ENCODE measurements around the gene CCN6.
A peak's percentile ranks its signal among the peaks of the same experiment; 100 is the strongest.
"Not testable (repeated sequence)": the region's sequence is repeated elsewhere in the genome, so short reads cannot be mapped to it uniquely, and the experiment has no call there.

Gene CCN6

GRCh38 chr6:112054555-112055190, 769 bp downstream of the CCN6 start:
- no peak for DNase-seq

DNA sequence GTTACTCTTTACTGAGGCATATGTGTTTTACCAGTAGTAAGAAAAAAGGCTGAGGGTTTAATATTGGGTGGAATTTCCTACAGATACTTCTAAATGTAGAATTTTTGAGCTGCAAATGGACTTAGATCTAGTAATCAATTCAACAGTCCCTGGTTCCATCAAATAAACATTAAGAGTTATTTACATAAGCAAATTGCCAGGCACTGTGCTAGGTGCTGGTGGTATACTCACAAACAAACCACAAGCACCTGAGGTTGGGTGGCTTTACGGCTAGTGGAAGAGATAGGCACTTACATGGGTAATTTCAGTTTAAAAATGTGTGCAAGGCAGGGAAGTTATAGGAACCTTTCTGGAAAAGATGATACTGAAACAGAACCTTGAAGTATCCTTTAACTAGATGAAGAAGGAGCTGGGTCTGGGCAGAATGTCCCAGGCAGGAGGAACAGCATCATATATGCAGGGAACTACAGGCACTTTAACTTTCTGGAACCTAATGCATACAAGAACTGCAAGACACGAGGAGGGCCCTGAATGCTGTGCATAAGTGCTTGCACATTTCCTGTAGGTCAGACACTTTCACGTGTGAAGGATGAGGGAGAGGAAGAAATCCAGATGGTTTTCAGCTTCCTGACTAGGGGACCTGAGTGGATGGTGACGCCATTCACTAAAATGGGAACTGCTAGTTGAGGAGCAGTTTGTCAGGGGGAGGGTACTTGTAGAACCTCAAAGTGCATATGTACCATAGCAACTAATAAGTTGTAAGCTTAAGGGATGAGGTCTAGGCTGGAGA, 4.5 kb downstream of the CCN6 start:
- no peak for DNase-seq

DNA sequence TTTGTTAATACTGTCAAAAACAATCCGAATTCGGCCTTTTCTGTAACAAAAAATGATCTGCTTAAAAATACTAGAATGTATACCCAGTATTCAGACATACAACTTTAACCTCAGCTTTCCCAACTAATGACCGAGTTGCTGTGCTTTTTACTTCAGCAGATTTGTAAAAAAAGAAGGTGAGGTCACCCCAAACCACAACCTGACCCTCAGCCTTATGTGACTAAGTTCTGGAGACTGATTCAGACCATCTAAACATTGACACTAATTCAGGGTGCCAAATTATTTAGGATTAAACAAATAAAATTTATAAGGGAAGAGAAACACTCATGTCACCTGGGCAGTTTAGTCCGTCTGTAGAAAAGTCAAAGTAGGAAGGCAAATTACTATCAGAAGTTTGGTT, 7.7 kb downstream of the CCN6 start:
- DNase-seq: no peak

GRCh38 chr6:112062966-112063365, 9.1 kb downstream of the CCN6 start:
- DNase-seq: no peak

DNA sequence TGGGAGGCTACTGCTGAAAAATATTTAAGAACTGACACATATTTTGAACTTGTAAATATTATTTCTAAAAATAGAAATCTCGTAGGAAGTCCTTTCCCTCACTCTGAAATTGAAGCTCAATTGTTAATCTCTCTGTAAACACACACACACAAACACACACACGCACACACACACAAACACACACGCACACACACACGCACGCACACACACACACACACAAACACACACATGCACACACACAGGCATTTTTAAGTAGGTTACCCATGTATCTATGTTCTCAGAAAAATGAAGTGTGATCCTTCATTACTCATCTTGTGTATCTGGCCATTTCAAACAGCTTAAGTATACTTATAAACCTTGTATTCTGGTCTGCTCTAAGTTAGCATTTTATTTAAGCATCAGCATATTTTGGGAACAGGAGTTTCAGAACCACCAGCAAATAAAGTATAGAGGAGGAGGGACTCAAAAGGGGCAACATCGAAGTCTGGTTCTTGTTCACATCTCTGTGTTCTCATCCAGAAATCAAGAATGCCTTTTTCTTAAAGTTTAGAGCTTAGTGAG, 11.6 kb downstream of the CCN6 start:
- DNase-seq: no peak

DNA sequence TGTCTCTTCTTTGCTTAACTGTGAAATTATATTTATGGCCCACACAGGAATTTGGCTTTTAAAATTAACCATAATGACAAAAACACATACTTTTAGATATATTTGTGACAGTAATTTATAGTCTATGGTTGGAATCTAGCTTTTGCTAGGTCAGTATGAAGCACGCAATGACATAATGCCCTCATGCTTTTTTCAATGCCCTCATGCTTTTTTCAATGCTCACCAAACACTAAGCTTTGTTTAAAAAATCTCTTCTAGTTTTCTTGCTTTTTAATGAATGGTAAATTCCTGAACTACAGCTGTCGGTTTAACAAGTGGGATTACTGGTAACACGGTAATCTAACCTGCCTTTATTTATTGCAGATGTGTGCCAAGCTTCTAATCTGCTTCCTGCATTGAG, 12.7 kb downstream of the CCN6 start:
- DNase-seq: no peak

DNA sequence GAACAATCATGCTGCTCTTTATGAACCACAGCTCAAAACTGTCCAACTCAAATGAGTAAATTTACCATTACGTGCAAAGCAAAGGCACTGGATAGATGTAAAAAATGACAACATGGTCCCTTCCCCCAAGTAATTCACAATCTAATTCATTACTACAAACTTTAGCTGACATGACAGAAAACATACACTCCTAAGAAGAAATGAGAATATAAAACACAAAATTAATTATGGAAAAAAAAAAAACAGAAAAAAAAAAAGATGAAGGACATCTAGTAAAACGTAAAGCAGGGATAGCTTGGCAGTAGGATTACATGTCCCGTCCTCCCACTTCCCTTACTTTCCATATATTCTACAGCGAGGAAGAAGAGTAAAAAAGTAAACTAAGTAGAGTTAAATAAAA, 27.7 kb downstream of the CCN6 start:
- DNase-seq: no peak

GRCh38 chr6:112085286-112086065, 31.6 kb downstream of the CCN6 start:
- DNase-seq: peak; percentile 66 to 77

DNA sequence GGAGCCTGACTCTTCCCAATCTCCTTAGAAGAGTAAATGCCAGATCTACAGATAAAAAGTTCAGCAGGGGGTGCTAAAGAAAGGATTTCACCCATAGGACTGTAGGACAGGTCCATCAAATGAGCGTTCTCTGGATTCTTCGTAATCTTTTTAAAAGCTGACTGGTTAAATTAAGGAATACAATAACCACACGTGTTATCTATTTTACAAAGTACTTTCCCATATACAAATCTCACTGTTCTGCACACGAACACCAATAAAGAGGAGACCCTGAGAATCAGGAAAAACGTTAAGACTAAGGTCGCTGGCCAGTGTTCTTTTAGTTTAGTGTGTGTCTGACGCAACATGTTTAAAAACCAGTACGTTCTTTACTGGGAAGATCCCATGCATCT, 32.8 kb downstream of the CCN6 start:
- DNase-seq: peak; percentile 44 to 46

- DNase-seq: peak; percentile 89 to 96
These were observed 33.4 kb downstream of the CCN6 start, which contains the start of the genes FAM229B and TUBE1 for GRCh38 chr6:112087136-112087911. Gene FAM229B, plus strand, starts transcription at chr6:112087591. Its CDS starts 11,693 bp downstream, at chr6:112099284. Gene TUBE1, minus strand, starts transcription at chr6:112087482. Its CDS starts 48 bp downstream, at chr6:112087434.

DNA sequence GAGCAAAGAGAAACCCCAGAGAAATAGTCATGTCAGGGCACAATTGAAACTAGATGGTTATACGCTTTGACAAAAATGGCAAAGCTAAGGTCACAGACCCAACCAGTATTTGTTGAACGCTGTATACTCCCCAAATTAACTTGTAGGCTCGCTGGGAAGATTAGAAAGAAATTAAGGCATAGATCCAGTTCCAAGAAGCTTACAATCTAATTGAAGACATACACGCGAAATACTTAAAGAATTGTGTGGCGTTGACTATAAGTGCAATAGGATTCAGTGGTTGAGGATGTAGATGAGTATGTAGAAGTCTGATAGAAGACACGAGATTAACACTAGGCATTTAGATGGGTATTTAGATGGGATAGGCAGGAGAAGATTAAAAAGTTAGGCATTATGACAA, 34.0 kb downstream of the CCN6 start:
- no peak for DNase-seq

- DNase-seq: no peak
These were observed 43.0 kb downstream of the CCN6 start for GRCh38 chr6:112096901-112097300.

GRCh38 chr6:112100561-112100960, 46.7 kb downstream of the CCN6 start:
- no peak for DNase-seq

GRCh38 chr6:112106026-112106425, 52.1 kb downstream of the CCN6 start:
- DNase-seq: not testable (repeated sequence)

GRCh38 chr6:112106562-112106961, 52.7 kb downstream of the CCN6 start:
- no peak for DNase-seq

GRCh38 chr6:112109262-112109661, 55.4 kb downstream of the CCN6 start:
- no peak for DNase-seq

- DNase-seq: no peak
These were observed 59.5 kb downstream of the CCN6 start for GRCh38 chr6:112113431-112113830.

- no peak for DNase-seq
These were observed 60.0 kb downstream of the CCN6 start for GRCh38 chr6:112113918-112114317.

- DNase-seq: no peak
These were observed 60.8 kb downstream of the CCN6 start for GRCh38 chr6:112114577-112115223.

GRCh38 chr6:112116221-112116620, 62.3 kb downstream of the CCN6 start:
- no peak for DNase-seq

GRCh38 chr6:112117554-112117953, 63.6 kb downstream of the CCN6 start:
- DNase-seq: no peak

DNA sequence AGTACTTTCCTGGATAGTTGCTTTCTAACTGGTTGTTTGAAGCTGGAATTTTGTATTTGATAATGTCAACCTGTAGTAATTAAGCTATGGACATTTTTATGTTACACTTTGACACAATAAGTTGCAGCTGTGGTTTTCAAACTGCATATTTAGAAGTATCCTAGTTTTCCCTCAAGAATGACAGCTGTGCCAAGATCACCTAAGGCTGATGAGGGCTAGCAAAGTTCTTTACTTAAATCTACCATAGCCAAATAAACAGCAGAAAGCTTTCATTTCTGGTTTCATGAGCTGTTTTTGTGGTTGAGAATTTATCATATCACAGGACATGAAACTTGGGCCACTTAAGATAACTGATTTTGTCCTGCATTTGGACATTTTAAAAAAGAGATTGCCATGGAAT, 64.1 kb downstream of the CCN6 start:
- DNase-seq: no peak
